ENCODE results near the gene SELE. TPM values are rescaled to one million over a fixed set of nuclear protein-coding genes. Genes with fewer than 3 reads are reported as not detected.

The SELE gene
- total and polyA plus RNA-seq, 2 of the 13 experiments (the other 11 are each of a cell fraction or from before 2014, with no cell fraction given), result 0.04 to 0.09 TPM

GRCh38 chr1:169765580-169766331 lies 31.9 kb upstream of the SELE start (continued):
- TF ChIP-seq, protein P1, sequence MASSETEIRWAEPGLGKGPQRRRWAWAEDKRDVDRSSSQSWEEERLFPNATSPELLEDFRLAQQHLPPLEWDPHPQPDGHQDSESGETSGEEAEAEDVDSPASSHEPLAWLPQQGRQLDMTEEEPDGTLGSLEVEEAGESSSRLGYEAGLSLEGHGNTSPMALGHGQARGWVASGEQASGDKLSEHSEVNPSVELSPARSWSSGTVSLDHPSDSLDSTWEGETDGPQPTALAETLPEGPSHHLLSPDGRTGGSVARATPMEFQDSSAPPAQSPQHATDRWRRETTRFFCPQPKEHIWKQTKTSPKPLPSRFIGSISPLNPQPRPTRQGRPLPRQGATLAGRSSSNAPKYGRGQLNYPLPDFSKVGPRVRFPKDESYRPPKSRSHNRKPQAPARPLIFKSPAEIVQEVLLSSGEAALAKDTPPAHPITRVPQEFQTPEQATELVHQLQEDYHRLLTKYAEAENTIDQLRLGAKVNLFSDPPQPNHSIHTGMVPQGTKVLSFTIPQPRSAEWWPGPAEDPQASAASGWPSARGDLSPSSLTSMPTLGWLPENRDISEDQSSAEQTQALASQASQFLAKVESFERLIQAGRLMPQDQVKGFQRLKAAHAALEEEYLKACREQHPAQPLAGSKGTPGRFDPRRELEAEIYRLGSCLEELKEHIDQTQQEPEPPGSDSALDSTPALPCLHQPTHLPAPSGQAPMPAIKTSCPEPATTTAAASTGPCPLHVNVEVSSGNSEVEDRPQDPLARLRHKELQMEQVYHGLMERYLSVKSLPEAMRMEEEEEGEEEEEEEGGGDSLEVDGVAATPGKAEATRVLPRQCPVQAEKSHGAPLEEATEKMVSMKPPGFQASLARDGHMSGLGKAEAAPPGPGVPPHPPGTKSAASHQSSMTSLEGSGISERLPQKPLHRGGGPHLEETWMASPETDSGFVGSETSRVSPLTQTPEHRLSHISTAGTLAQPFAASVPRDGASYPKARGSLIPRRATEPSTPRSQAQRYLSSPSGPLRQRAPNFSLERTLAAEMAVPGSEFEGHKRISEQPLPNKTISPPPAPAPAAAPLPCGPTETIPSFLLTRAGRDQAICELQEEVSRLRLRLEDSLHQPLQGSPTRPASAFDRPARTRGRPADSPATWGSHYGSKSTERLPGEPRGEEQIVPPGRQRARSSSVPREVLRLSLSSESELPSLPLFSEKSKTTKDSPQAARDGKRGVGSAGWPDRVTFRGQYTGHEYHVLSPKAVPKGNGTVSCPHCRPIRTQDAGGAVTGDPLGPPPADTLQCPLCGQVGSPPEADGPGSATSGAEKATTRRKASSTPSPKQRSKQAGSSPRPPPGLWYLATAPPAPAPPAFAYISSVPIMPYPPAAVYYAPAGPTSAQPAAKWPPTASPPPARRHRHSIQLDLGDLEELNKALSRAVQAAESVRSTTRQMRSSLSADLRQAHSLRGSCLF (CRISPR knock-in tag; IDR thresholded peaks at IDR 0.05; ENCODE audit: borderline replicate concordance), result no peak
- peak; percentile 74 for TF ChIP-seq RARA (CRISPR knock-in tag; IDR thresholded peaks at IDR 0.05)
- TF ChIP-seq, protein P2, sequence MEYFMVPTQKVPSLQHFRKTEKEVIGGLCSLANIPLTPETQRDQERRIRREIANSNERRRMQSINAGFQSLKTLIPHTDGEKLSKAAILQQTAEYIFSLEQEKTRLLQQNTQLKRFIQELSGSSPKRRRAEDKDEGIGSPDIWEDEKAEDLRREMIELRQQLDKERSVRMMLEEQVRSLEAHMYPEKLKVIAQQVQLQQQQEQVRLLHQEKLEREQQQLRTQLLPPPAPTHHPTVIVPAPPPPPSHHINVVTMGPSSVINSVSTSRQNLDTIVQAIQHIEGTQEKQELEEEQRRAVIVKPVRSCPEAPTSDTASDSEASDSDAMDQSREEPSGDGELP (IDR thresholded peaks at IDR 0.05; ENCODE audit: borderline replicate concordance, low read depth), result peak; percentile 64; the same call in 1 of the 2 replicates
- TF ChIP-seq NR2F2 (IDR thresholded peaks at IDR 0.05; ENCODE audit: borderline replicate concordance, low read depth), result peak; percentile 84
- peak; percentile 67 for TF ChIP-seq SALL1 (CRISPR knock-in tag; IDR thresholded peaks at IDR 0.05)
- TF ChIP-seq XRCC5 (optimal IDR thresholded peaks at IDR 0.05; ENCODE audit: low read length), result no peak
- no peak for TF ChIP-seq MYNN (CRISPR knock-in tag; IDR thresholded peaks at IDR 0.05; ENCODE audit: low read depth)
- no peak for TF ChIP-seq ZNF589 (CRISPR knock-in tag; conservative IDR thresholded peaks at IDR 0.05)
- TF ChIP-seq, protein P3, sequence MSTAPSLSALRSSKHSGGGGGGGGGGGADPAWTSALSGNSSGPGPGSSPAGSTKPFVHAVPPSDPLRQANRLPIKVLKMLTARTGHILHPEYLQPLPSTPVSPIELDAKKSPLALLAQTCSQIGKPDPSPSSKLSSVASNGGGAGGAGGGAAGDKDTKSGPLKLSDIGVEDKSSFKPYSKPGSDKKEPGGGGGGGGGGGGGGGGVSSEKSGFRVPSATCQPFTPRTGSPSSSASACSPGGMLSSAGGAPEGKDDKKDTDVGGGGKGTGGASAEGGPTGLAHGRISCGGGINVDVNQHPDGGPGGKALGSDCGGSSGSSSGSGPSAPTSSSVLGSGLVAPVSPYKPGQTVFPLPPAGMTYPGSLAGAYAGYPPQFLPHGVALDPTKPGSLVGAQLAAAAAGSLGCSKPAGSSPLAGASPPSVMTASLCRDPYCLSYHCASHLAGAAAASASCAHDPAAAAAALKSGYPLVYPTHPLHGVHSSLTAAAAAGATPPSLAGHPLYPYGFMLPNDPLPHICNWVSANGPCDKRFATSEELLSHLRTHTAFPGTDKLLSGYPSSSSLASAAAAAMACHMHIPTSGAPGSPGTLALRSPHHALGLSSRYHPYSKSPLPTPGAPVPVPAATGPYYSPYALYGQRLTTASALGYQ (CRISPR knock-in tag; IDR thresholded peaks at IDR 0.05), result 0 out of 2 replicates have a peak, but pooled peaks have one; percentile 44
- TF ChIP-seq MEIS1 (CRISPR knock-in tag; IDR thresholded peaks at IDR 0.05; ENCODE audit: borderline replicate concordance), result no peak
- 0 out of 2 replicates have a peak, but pooled peaks have one; percentile 39 for TF ChIP-seq ZNF280D (CRISPR knock-in tag; IDR thresholded peaks at IDR 0.05)
- TF ChIP-seq KLF9 (CRISPR knock-in tag; IDR thresholded peaks at IDR 0.05; ENCODE audit: low read depth), result no peak
- TF ChIP-seq YY1 (IDR thresholded peaks at IDR 0.05; ENCODE audit: insufficient read depth, insufficient replicate concordance, low read depth, low read length), result no peak
- no peak for TF ChIP-seq RARG (CRISPR knock-in tag; IDR thresholded peaks at IDR 0.05; ENCODE audit: low read depth)
- peak; percentile 64 for TF ChIP-seq NFYB (CRISPR knock-in tag; IDR thresholded peaks at IDR 0.05)

Data from HepG2 (cell line).